K562 (cell line): ENCODE measurements around the gene CUEDC2.

Source experiments
- EP300 ChIP-seq: IDR thresholded peaks from 2 replicates; pipeline ENCODE4 v1.6.1; 2012; ENCODE audit warnings: low read length, improper control_type of control experiment
- FOXK2 ChIP-seq, 2 experiments: fragments of 450-650 bp; IDR thresholded peaks in 1 of 2; conservative IDR thresholded peaks in 1 of 2; 2 replicates each; pipeline ENCODE4 v1.6.1; 2016; ENCODE audit warnings: low read depth in 2 of 2, mild to moderate bottlenecking in 1 of 2

GRCh38 chr10:102431452-102432124 is 786 bp downstream of the CUEDC2 start:
- no peak for TF ChIP-seq EP300
- no peak for TF ChIP-seq FOXK2 (conservative IDR thresholded peaks at IDR 0.05 in 1 of 2, IDR thresholded peaks at IDR 0.05 in 1 of 2; ENCODE audit: low read depth in 2 of 2)
